Nephron progenitor cell (in vitro differentiated cells): ENCODE measurements around the gene FSD1L.
"Not testable (repeated sequence)": the region's sequence is repeated elsewhere in the genome, so short reads cannot be mapped to it uniquely, and the experiment has no call there.

Source experiments
- DNase-seq: peaks from one replicate; pipeline ENCODE4 v3.0.0; 2021
- H3K27ac Mint-ChIP-seq: 2 replicates; pipeline ENCODE4 v1.8.0; 2021; ENCODE audit warnings: mild to moderate bottlenecking, moderate library complexity, mixed read lengths
- H3K27me3 Mint-ChIP-seq: 2 replicates; pipeline ENCODE4 v1.8.0; 2021; ENCODE audit warnings: mild to moderate bottlenecking, low read depth, mixed read lengths; ENCODE audit not compliant: poor library complexity
- H3K36me3 Mint-ChIP-seq: 2 replicates; pipeline ENCODE4 v1.8.0; 2021; ENCODE audit warnings: low read depth, mixed read lengths
- H3K4me1 Mint-ChIP-seq: 2 replicates; pipeline ENCODE4 v1.8.0; 2021; ENCODE audit warnings: mixed read lengths
- H3K4me3 Mint-ChIP-seq: 2 replicates; pipeline ENCODE4 v1.8.0; 2021; ENCODE audit warnings: mild to moderate bottlenecking, moderate library complexity, mixed read lengths
- H3K9me3 Mint-ChIP-seq: 2 replicates; pipeline ENCODE4 v1.8.0; 2021; ENCODE audit warnings: mild to moderate bottlenecking, moderate library complexity, mixed read lengths
- TF ChIP-seq, protein P1 (sequence below): fragments of 200-600 bp; sonication (generic); IDR thresholded peaks from 2 replicates; pipeline ENCODE4 v1.5.0; 2021; ENCODE audit warnings: antibody characterized with exemption

The FSD1L gene

DNA sequence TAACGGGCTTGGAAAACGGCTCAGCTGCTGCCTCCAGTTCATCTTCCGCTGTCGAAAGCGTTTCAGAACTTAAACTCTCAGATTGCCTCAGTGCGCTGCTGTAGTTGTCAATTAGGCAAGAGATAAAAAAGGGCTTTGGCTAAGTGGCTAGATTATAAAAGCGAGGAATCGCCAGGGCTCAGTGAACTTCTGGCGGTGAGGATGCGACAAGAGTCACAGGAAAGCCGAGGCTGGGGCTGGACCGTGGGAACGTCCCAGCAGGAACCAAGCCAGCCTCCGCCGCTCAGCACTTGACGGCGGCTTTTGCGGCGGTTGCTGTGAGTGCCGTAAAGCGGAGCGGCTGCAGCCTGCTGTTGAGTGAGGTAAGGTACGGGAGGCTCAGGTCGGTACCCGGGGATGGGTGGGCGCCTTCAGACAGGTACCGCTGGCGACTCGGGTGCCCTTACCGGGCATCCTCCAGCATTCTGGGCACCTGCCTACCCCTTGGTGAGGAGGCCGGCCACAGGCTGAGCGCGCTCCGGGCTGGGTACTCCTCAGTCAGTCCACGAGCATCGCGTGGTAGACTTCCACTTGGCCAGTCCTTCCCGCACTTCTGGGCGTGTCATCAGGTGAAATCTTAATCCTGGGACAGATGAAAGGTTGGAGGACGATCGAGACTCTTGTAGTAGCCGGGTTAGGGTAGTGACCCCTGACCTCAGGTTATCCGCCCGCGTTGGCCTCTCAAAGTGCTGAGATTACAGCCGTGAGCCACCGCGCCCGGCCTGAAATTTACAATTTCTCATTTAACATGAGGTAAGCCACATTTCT lies 110.2 kb downstream of the FSD1L start, which contains the start of gene FKTN:
TSS of gene FKTN (plus strand) at position 328 of the 807 bp plus-strand sequence. CDS start 16,902 bp downstream, outside the sequence.
- peak; percentile 86 for DNase-seq
- peaks cover 17% of the 10 kb centered on the region for H3K4me1 Mint-ChIP-seq
- H3K27me3 Mint-ChIP-seq = peaks cover 17% of the 10 kb centered on the region
- H3K9me3 Mint-ChIP-seq = peaks cover 52% of the 10 kb centered on the region
- H3K4me3 Mint-ChIP-seq = peak within 1 kb of the TSS; percentile 94
- peak within 1 kb of the TSS; percentile 93 for H3K27ac Mint-ChIP-seq
- TF ChIP-seq, protein P1, sequence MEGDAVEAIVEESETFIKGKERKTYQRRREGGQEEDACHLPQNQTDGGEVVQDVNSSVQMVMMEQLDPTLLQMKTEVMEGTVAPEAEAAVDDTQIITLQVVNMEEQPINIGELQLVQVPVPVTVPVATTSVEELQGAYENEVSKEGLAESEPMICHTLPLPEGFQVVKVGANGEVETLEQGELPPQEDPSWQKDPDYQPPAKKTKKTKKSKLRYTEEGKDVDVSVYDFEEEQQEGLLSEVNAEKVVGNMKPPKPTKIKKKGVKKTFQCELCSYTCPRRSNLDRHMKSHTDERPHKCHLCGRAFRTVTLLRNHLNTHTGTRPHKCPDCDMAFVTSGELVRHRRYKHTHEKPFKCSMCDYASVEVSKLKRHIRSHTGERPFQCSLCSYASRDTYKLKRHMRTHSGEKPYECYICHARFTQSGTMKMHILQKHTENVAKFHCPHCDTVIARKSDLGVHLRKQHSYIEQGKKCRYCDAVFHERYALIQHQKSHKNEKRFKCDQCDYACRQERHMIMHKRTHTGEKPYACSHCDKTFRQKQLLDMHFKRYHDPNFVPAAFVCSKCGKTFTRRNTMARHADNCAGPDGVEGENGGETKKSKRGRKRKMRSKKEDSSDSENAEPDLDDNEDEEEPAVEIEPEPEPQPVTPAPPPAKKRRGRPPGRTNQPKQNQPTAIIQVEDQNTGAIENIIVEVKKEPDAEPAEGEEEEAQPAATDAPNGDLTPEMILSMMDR = no peak
- peaks cover 48% of the 10 kb centered on the region for H3K36me3 Mint-ChIP-seq

DNA sequence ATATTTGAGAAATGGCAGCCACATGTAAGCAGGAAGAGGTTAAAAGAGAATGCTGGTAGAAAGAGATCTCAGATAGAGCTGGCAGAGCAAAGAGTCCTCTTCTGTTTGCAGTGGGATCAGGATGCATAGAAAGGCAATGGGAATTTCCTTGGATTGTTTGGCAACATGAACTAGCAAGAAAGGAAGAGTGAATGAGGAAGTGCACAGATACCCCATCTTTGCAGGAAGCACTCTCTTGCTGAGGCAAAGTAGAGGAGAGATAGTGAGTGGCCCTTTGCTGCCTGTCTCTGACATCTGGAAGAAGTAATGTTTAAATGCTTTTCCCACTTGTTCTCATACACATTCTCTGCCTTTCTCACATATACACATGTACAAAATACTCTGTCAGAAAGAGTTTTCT lies 124.6 kb downstream of the FSD1L start:
- Mint-ChIP-seq H3K27me3 (no peaks in the 10 kb centered on the region), H3K4me3 (no peak overlapping the region), H3K27ac (peak overlapping the region; percentile 14)

DNA sequence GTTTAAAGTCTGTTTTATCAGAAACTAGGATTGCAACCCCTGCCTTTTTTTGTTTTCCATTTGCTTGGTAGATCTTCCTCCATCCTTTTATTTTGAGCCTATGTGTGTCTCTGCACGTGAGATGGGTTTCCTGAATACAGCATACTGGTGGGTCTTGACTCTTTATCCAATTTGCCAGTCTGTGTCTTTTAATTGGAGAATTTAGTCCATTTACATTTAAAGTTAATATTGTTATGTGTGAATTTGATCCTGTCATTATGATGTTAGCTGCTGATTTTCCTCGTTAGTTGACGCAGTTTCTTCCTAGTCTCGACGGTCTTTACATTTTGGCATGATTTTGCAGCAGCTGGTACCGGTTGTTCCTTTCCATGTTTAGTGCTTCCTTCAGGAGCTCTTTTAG lies 132.1 kb downstream of the FSD1L start:
- not testable (repeated sequence) for H3K27ac Mint-ChIP-seq, H3K4me1 Mint-ChIP-seq, DNase-seq, H3K4me3 Mint-ChIP-seq, H3K27me3 Mint-ChIP-seq
- peaks cover 29% of the 10 kb centered on the region for H3K9me3 Mint-ChIP-seq
- H3K36me3 Mint-ChIP-seq = peaks cover 51% of the 10 kb centered on the region

More for the DNA sequence above, 124.6 kb downstream of the FSD1L start:
- DNase-seq = no peak
- TF ChIP-seq, protein P1 = no peak
- H3K4me1 Mint-ChIP-seq = no peaks in the 10 kb centered on the region
- H3K36me3 Mint-ChIP-seq = peaks cover 63% of the 10 kb centered on the region
- H3K9me3 Mint-ChIP-seq = peaks cover 67% of the 10 kb centered on the region

DNA sequence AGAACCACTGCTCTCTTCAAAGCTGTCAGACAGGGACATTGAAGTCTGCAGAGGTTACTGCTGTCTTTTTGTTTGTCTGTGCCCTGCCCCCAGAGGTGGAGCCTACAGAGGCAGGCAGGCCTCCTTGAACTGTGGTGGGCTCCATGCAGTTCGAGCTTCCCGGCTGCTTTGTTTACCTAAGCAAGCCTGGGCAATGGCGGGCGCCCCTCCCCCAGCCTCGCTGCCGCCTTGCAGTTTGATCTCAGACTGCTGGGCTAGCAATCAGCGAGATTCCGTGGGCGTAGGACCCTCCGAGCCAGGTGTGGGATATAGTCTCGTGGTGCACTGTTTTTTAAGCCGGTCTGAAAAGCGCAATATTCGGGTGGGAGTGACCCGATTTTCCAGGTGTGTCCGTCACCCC lies 133.7 kb downstream of the FSD1L start:
- DNase-seq = peak; percentile 7
- H3K27me3 Mint-ChIP-seq, H3K27ac Mint-ChIP-seq, H3K4me1 Mint-ChIP-seq: not testable (repeated sequence)
- peak overlapping the region; percentile 45 for H3K4me3 Mint-ChIP-seq
- H3K9me3 Mint-ChIP-seq = peaks cover 16% of the 10 kb centered on the region
- H3K36me3 Mint-ChIP-seq = peaks cover 43% of the 10 kb centered on the region

DNA sequence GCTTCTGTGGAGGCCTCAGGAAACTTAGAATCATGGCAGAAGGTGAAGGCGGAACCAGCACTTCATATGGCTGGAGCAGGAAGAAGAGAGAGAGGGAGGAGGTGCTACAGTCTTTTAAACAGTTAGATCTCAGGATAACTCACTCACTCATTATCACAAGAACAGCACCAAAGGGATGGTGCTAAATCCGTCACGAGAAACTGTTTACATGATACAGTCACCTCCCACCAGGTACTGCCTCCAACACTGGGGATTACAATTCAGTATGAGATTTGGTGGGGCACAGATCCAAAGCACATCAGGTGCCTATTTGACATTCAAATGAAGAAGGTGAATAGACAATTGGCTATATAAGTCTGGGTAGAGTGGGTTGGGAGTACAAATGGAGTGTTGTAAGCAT lies 145.3 kb downstream of the FSD1L start:
- Mint-ChIP-seq H3K4me3 (no peak overlapping the region), H3K4me1 (no peaks in the 10 kb centered on the region), H3K27me3 (no peaks in the 10 kb centered on the region), H3K27ac (no peak overlapping the region), H3K36me3 (peaks cover 8% of the 10 kb centered on the region), H3K9me3 (peaks cover 6% of the 10 kb centered on the region)
- no peak for DNase-seq
- TF ChIP-seq, protein P1 = no peak
